LoVo (cell line): ENCODE results near the gene CAMP.

Experiments used
- DNase-seq: peaks from one replicate; pipeline ENCODE4 v3.0.0-alpha.2; 2016; ENCODE audit warnings: low spot score

The CAMP gene

DNA sequence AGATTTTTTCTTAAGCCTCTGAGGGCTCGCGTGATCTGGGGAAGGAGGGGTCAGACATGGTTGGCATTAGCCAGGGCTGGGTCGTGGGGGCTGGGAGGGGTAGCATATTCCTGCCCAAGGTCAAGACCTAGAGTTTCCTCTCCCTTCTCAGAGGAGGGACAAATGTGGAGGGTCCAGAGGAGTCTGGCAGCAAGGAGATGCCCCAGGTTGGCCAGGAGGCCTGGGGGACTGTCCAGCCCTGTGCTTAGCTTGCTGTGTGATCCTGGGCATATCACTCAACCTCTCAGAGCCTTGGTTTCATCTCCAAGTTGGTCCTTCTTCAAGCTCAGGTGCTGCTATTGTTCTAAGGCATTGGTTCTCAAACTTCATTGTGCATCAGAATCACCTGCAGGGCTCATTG lies 9.1 kb upstream of the CAMP start:
- DNase-seq, result no peak

DNA sequence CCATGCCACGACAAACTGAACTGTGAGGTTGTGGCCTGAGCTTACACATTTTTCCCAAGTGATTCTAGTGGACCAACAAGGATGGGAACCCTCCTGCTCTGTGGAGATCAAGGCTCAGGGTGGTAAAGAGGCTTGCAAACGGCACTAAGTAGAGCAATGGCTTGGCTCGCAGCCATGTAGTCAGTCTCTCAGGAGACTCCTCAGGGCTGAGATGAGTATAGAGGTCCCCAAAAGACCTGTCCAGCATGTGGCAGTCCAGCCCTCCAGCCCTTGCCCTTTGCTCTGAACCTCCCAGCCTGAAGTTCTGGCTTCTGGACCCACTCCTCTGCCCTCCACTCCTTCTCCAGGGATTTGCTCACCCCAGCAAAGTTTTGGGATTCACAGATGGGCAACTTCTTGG lies 8.3 kb upstream of the CAMP start:
- no peak for DNase-seq

DNA sequence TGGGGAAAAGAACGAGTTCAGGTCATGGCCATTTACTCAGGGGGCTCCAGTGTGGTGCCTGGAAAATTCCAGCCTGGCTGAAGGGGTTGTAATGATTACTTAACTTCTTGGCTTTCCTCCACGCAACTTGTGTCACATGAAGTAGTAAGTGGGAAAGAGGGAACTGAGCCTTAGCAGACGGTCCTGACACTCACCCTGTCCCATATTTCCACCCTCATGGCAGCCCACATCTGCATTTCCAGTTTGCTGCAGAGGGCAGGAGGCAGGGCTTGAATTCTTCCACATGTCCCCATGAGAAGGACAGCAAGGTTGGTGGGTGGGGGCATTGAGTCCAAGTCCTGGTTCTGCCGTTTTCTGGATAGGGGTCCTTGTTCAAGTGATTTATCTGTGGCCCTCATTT lies 7.8 kb upstream of the CAMP start:
- no peak for DNase-seq

DNA sequence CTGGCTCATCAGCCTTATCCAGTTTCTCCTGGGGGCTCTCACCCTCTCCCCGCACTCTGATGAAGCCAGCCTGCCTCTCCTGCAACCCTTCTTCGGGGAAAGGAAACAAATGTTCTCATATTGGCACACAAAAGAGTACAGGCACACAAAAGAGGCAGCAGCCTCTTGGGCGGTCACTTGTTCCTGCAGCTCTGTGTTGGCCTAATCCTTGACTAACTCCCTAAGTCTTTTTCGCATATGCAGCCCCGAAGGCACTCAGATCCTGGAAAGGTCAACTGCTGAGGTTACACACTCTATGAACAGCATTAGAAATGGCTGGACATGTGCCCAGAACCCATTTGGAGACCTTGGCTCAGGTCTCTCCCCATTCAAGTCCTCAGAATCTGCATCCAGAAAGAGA lies 7.4 kb upstream of the CAMP start:
- DNase-seq, result no peak

DNA sequence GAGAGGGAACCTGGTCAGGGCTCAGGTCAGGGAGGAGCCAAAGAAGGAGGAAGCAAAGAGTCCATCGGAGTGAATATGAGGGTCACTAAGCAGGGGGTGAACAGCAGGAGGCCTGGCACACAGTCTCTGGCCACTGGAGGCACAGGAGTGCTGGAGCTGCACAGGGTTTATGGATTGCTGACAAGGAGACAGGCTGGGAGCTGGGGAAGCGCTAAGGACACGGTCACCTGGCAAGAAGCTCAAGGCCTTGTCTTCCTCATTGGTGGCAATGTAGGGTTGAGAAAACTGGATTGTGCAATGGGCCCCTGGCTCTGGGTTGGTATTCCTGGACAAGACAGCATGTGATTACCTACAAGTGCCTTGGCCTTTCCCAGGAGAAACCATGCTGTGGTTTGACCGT lies 5.8 kb upstream of the CAMP start:
- no peak for DNase-seq

DNA sequence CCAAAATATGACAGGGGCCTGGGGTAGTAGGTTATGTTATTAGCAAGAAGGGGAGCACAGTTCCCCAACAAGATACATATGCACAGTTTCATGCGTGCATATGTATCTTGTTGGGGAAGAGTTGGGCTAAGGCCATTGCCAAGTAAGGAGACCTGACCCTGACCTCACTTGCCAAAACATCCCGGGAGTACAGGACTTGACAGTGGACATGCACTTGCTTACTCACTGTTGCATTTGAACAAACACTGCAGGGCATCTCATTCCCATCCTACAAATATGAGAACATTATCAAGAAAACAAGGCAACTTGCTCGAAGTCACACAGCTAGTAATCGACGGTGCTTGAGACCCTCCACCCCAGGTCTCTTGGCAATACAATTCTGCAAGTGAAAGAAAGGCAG lies 4.8 kb upstream of the CAMP start:
- DNase-seq, result no peak

DNA sequence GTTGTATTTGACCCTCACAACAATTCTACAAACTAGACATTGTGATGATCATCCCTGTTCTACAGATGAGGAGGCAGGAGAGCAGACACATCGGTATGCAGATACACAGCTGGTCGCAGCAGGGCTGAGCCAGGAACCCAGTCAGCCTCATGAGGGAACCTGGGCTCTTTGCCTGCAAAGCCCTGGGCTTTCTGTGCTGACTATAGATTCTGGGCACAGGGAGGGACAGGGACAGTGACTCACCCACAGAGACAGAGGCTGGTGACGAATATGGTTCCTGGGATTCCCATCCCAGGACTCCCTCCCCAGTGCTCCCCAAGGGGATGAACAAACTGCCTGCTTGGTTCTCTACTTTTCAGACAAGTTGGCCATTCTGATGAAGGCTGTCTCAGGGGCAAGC lies 3.8 kb upstream of the CAMP start:
- DNase-seq, result no peak

DNA sequence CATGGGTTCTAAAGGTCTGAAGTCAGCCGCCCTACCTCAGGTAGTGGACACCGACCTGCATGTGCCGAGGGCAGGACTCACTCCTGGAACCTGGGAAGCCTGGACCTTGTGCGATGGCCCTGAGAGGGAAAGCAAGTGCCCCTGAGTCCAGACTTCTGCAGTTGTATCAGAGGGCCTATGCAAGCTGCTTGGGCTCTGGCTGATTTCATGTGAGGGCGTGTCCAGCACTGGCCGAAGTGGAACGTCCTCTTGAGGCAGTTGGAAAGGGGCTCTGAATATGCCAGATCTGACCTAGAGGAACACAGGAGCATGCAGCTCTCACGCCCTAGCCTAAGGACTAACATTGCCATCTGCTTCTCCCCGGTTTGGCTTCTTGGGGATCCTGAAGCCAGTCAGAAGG lies 2.5 kb upstream of the CAMP start:
- no peak for DNase-seq

DNA sequence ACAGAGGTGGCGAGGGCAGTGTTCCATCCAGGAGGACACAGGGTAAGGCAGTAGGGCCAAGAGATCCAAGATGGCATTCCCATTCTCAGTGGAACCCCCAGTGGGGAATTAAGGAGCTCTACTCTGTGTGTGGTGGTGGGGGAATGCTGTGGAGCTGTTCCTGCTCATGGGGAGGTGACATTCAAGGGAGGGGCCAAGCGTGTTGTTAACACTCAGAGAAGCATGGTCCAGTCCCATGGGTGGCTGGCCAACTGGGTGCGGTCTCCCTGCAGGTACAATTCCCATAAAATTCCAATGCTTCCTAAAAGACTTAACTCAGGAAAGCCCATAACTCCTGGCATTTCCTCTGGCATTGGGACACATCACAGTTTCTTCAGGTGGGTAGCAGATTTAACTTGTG lies 2.3 kb downstream of the CAMP start:
- DNase-seq, result no peak

DNA sequence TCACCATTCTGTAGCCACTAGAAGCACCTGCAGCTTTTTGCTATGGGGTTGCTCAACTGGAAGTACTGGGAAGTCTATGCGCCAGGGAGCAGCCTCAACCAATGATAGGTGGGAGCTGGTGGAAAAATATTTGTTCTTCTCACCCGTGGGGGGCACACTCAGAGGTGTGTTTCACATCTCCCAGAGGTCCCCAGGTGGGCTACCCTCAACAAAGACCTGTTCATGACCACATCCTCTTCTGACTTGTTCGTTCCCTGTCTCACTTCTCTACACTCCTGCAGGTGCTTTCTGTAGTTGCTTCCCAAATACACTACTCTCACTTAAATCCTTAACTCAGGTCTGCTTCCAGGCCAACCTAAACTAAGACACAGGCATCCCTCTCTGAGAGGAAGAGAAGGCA lies 3.6 kb downstream of the CAMP start:
- no peak for DNase-seq

DNA sequence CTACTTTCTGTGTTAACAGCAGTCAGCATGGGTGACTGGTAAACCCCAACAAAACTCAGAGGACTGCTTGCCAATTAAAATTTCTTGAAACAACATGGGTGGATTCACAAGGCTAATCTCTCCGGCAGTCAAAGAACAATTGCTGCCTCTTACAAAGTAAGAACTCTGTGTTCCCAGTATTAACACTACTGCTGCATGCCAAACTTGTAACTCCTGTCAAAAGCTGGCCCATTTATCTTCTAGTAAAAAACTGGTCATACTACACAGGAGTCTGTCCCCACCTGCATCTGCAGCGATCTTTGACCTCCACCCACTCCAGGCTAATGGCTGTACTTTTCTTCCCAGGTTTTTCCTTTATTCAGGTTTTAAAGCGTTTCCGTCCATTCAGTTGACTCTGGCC lies 8.9 kb downstream of the CAMP start:
- DNase-seq, result no peak

DNA sequence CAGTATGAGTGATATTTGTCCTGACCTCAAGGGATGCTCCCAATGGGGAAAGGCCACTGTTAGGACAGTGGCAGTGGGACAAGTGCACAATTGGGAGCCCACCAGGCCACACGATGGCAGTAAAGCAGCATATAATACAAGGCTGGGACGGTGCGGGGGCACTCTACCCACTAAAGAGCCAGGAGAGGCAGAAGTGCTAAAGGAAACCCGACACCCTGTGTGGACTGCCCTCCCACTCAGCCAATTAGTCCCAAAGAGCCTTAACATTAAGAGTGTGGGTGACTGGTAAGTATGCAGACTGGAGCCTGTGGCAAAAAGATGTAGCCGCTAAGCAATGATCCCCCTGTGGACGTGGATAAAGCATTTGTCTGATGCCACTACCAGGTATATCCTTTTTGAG lies 9.4 kb downstream of the CAMP start:
- DNase-seq, result peak; percentile 78

DNA sequence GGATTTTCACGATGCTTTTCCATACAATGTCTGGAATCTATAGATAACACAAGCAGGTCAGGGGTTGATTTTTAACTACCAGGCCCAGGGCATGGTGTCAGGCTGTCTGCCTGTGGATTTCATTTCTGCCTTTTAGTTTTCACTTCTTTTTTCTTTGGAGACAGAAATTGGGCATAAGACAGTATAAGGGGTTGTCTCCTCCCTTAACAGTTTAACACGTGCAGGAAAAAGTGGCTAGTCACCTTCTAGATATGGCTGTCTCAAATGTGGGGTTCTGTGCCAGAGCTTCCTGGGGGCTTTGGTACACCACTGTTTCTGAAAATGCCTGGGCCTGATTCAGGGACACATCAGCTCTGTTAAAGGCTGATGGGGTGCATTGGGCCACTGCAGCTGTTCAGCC lies 10.2 kb downstream of the CAMP start:
- DNase-seq, result no peak

DNA sequence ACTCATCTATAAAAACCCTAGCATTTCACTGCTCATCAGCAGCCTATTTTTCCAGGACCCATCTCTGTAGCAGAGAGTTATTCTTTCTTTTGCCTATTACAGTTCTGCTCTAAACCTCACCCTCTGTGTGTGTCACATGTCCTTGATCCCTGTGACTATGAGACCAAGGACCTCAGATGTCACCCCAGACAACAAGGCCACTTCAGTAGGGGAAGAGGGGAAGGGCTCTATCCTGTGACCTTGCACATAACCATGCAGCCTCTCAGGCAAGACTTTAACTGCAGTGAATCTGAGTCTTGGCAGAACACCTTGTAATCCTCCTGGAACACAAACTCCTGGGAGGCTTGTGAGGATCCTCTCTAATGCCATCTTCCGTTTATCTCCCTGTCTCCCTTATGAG lies 13.2 kb downstream of the CAMP start:
- no peak for DNase-seq

DNA sequence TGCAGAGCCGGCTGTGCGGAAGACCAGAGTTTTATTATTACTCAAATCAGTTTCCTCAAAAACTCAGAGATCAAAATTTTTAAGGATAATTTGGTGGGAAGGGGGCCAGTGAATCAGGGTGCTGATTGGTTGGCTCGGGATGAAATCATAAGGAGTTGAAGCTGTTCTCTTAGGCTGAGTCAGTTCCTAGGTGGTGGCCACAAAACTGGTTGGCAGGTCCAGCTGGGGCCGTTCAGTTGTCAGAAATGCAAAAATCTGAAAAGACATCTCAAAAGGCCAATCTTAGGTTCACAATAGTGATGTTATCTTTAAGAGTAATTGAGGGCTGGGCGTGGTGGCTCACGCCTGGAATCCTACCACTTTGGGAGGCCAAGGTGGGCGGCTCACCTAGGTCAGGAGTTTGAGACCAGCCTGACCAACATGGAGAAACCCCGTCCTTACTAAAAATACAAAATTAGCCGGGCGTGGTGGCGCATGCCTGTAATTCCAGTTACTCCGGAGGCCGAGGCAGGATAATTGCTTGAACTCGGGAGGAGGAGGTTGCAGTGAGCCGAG lies 15.3 kb downstream of the CAMP start:
- DNase-seq, result no peak

DNA sequence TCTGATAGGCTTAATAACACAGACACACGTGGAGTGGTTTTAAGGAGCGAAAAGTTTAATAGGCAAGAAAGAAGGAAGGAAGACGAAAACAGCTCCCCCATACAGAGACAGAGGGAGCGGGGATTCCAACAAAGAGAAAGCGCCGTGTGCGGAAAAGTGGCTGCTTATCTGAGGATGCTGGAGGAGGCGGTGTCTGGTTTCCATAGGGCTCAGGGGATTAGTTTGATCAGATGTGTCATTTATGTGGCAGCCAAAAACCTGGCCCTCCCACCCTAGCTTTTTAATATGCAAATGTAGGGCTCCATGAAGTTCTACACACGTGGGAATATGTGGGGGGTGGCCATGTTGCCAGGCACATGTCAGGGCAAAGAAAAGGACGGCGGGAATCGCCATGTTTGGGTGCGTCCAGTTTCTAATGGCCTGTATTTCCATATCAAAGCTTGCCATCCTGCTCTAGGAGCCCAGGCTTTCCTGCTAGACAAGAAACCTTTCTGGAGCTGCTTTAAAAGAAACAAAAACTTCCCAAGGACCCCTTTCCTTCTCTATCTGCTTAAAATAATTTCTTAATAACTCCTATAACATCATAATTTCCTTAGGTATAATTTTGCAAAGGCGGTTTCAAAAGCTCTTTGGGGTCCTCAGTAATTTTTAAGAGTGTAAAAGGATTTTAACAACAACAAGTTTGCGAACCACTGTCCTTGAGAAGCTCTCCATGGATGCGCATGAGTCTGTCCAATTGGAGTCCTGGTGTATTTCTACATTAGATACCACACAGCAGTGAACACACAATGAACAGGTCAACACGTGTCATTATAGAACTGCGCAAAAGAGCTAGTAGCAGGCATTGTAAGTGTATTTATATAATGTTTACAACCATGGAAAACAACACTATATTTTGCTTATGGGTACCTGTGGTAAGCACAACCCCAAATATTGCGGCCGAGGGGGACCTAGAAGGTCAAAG lies 17.0 kb downstream of the CAMP start:
- DNase-seq, result no peak

DNA sequence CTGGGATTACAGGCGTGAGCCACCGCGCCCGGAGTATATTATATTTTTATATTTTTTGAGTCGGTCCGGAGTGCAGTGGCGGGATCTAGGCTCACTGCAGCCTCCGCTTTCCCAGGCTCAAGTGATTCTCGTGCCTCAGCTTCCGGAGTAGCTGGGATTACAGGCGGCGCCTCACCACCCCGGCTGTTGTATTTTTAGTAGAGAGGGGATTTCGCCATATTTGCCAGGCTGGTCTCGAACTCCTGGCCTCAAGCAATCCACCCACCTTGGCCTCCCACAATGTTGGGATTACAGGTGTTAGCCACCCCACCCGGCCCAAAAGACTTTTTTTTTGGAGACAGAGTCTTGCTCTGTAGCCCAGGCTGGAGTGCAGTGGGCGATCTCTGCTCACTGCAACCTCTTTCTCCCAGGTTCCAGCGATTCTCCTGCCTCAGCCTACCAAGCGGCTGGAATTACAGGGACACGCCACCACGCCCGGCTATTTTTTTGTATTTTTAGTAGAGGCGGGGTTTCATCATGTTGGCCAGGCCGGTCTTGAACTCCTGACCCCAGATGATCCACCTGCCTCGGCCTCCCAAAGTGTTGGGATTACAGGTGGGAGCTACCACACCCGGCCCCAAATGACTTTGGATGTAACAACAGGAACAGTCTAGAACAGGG lies 18.6 kb downstream of the CAMP start:
- DNase-seq, result no peak

DNA sequence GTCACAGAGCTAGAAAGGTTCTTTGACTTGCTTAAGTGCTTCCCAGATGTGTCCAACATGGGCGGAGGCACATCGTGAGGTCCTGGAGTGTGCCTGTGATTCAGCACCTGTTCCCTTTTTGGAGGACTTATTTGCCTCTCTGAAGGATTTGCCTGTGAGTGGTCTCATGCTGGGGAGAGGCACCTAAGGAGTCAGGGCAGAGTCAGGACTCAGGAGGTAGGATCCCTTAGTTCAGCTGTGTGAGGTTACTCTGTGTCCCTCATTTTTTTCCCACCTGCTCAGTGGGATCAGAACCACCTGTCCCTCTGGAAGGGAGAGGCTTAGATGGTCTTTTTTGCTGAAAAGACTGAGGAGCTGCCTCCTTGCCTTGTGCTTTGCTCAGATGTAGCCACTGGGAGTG lies 20.6 kb downstream of the CAMP start:
- no peak for DNase-seq

DNA sequence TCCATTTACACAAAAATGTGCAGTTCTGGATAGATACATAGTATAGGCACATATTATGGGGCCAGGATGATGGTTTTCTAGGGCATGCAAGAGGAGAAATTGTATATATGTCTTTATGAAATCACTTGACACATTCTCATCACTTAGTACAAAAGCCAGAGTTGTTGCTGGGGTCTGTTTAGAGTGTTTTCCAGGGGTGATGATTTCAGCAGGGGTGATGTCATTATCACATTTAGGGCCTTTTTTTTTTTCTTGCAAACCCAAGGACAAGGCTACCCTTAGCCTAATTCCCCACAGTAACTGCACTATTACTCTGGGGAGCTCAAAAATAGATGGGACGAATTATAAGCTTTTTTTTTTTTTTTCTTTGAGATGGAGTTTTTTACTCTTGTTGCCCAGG lies 21.2 kb downstream of the CAMP start:
- DNase-seq, result no peak

DNA sequence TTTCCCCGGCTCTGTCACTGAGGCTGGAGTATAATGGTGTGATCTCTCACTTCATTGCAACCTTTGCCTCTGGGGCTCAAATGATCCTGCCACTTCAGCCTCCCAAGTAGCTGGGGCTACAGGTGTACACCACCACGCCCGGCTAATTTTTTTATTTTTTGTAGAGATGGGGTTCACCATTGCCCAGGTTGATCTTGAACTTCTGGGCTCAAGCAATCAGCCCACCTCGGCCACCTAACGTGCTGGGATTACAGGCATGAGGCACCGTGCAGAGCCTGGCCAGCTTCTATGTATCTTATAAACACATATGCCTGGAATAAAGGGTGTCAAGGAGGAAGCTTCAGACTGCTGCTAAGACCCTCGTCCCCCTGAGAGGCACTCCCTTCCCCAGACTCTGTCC lies 21.8 kb downstream of the CAMP start:
- DNase-seq, result no peak

DNA sequence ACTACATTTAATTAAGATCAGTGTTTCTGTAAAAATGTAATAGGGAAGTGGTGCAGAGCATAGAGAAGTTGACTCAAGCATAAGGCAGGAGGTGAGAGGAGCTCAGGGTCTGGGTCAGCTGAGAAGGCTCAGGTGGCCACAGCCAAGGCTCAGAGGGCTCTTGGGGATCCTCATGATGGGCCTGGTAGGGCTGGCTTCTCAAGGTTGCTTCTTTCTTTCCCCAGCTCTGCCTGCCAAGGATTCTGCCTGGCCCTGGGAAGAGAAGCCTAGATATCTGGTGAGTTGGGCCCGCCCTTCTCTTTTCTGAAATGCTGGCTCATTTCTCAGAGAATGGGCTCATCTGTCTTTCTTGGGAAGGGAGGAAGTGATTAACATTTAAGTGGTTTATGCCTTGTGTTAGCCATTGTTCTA lies 24.1 kb downstream of the CAMP start:
- DNase-seq, result no peak

DNA sequence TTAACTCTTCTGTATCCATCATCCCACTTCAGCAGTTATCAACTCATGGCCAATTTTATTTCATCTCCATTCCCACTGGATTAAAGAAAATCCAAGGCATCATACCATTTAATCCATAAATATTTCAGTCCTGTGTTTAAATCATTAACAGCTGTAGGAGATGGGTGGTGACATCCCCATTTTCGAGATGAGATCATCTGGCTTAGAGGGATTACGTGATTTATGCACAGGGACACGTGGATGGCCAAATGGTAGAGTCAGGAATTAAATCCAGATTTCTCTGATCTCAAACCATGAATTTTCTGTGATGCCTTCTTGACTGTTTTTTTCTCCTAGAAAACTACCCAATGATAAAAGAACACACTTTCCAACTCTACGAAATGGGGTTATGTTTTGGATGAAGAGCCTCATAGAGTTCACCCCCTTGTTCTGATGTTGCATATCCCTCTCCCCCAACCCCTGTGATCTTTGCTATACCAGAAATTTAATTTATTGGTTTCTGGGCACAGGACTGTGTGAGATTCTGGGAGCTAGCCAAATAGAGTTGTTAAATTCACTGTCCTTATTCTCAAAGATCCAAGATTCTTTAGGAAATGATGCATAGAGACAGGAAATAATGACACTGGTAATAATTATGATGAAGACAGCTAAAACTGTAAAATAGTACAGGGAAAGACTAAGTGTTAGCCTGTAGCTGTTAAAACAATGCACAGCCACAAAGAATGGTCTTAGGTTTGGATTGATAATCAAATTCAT lies 25.0 kb downstream of the CAMP start:
- no peak for DNase-seq

DNA sequence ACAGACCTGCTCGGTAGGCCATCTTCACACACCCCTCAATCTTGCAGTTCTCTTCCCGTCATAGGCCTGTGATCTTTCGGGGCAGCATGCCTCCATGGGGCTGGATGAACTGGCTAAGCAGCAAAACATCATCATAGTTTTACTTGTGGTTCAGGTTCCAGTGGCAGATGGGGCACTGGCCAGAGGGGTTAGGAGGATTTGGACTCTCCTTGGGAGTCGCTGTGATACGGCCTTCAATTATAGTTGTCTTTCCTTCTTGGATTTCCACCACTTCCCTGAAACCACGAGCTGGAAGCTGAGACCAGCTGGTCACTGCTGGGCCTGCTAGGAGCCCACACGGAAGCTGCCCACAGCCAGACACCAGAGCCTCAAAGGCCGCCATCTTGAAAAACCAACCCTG lies 33.3 kb downstream of the CAMP start:
- DNase-seq, result no peak
